Neural progenitor cell (in vitro differentiated cells): Measurements from ENCODE around the gene YWHAH. TPM values are rescaled to one million over a fixed set of nuclear protein-coding genes. Genes with fewer than 3 reads are reported as not detected.

Source experiments
- DNase-seq: peaks from one replicate; pipeline ENCODE4 v3.0.0-alpha.2; 2016; ENCODE audit warnings: low spot score
- H2AFZ ChIP-seq: fragments of 200-600 bp; sonication (generic); replicated peaks from 2 replicates; pipeline ENCODE4 v1.6.1; 2016; ENCODE audit warnings: antibody characterized with exemption
- H3F3A ChIP-seq: fragments of 200-600 bp; sonication (generic); 2 replicates; pipeline ENCODE4 v1.6.1; 2016; ENCODE audit warnings: antibody characterized with exemption, low read depth
- H3K27ac ChIP-seq: fragments of 200-600 bp; sonication (generic); 2 replicates; pipeline ENCODE4 v1.5.1; 2016; ENCODE audit warnings: mild to moderate bottlenecking
- H3K27me3 ChIP-seq: fragments of 200-600 bp; sonication (generic); 2 replicates; pipeline ENCODE4 v1.6.1; 2016; ENCODE audit warnings: mild to moderate bottlenecking, moderate library complexity
- H3K36me3 ChIP-seq: fragments of 200-600 bp; sonication (generic); 2 replicates; pipeline ENCODE4 v1.5.1; 2016
- H3K4me1 ChIP-seq: fragments of 200-600 bp; sonication (generic); 2 replicates; pipeline ENCODE4 v1.6.1; 2016; ENCODE audit warnings: mixed run types
- H3K4me2 ChIP-seq: fragments of 200-600 bp; sonication (generic); 2 replicates; pipeline ENCODE4 v1.6.1; 2016
- H3K4me3 ChIP-seq: fragments of 200-600 bp; sonication (generic); 2 replicates; pipeline ENCODE4 v1.5.1; 2016
- H3K79me2 ChIP-seq: fragments of 200-600 bp; sonication (generic); 2 replicates; pipeline ENCODE4 v1.6.1; 2016; ENCODE audit warnings: low read depth
- H3K9ac ChIP-seq: fragments of 200-600 bp; sonication (generic); 2 replicates; pipeline ENCODE4 v1.6.1; 2016
- H3K9me3 ChIP-seq: fragments of 200-600 bp; sonication (generic); 2 replicates; pipeline ENCODE4 v1.5.1; 2016; ENCODE audit warnings: low read depth
- H4K20me1 ChIP-seq: fragments of 200-600 bp; sonication (generic); 2 replicates; pipeline ENCODE4 v1.6.1; 2016; ENCODE audit warnings: low read depth
- H3K27ac Mint-ChIP-seq: 3 replicates; pipeline ENCODE4 v1.8.0; 2021; ENCODE audit warnings: mixed read lengths
- H3K27me3 Mint-ChIP-seq: 2 replicates; pipeline ENCODE4 v1.8.0; 2022; ENCODE audit warnings: low read depth, mild to moderate bottlenecking, inconsistent platforms, moderate library complexity, mixed read lengths; ENCODE audit not compliant: insufficient read depth
- H3K36me3 Mint-ChIP-seq: 3 replicates; pipeline ENCODE4 v1.8.0; 2021; ENCODE audit warnings: mixed read lengths
- H3K4me1 Mint-ChIP-seq: 3 replicates; pipeline ENCODE4 v1.8.0; 2021; ENCODE audit warnings: mixed read lengths
- H3K4me3 Mint-ChIP-seq: 3 replicates; pipeline ENCODE4 v1.8.0; 2021; ENCODE audit warnings: mild to moderate bottlenecking, moderate library complexity, mixed read lengths
- H3K9me3 Mint-ChIP-seq: 3 replicates; pipeline ENCODE4 v1.8.0; 2020; ENCODE audit warnings: mixed read lengths
- CTCF ChIP-seq: fragments of 200-600 bp; sonication (generic); IDR thresholded peaks from 2 replicates; pipeline ENCODE4 v1.5.1; 2017; ENCODE audit warnings: antibody characterized with exemption, mild to moderate bottlenecking
- EZH2 ChIP-seq: fragments of 200-600 bp; sonication (generic); IDR thresholded peaks from 2 replicates; pipeline ENCODE4 v1.6.1; 2017; ENCODE audit warnings: antibody characterized with exemption, mild to moderate bottlenecking, moderate library complexity
- EZH2phosphoT487 ChIP-seq: fragments of 200-600 bp; sonication (generic); IDR thresholded peaks from 2 replicates; pipeline ENCODE4 v1.6.1; 2017; ENCODE audit warnings: antibody characterized with exemption
- total RNA-seq: library from RNA; depleted of rRNA; stranded (reverse); fragments of >200 nt; gene quantifications from 2 replicates; pipeline ENCODE4 v1.2.3, GENCODE V29; 2015; ENCODE audit warnings: low replicate concordance

YWHAH gene
- total RNA-seq, 1 donor from 2014 or later, result 158 TPM

DNA sequence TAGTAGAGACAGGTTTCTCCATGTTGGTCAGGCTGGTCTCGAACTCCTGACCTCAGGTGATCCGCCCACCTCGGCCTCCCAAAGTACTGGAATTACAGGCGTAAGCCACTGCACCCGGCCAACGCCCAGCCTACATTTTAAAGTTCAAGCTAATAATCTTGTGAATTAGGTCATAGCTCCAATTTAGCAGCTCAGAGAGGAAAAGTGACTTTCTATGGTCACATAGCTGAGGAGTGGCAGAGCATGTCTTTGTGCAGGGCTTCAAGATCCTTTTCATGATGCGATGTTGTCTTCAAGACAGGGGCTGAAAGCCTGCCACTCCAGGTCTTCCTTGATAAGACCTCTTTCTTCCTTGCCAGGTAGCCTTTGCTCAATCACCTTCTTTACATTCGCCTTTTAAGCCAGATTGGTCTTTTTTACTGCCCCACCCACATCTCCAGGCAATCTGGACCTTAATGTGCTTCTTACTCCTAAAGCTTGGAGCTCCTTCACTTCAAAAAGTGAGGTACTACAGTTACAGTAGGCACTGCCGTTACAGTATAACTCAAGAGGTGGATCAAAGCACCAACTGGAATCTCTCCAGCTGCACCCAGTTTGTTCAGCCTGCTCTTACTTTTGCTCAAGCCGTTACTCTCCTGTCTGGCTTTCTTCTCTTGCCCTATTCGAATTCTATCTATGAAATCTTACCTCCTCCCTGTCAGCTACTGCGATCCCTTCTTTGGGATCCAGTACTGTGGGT, 18.2 kb downstream of the YWHAH start:
- Histone ChIP-seq H3K79me2 (peaks cover under 1% of the 10 kb centered on the region), H3K36me3 (no peaks in the 10 kb centered on the region), H3K27ac (no peak overlapping the region), H3K4me2 (no peak overlapping the region), H3K27me3 (no peaks in the 10 kb centered on the region), H3K4me3 (no peak overlapping the region), H3F3A (peaks cover 33% of the 10 kb centered on the region), H4K20me1 (peaks cover 12% of the 10 kb centered on the region), H3K9me3 (no peaks in the 10 kb centered on the region), H3K4me1 (peaks cover 6% of the 10 kb centered on the region), H3K9ac (no peak overlapping the region), H2AFZ (no peak overlapping the region)
- TF ChIP-seq EZH2phosphoT487, result no peak
- TF ChIP-seq CTCF, result no peak
- TF ChIP-seq EZH2, result no peak
- Mint-ChIP-seq H3K4me3 (no peak overlapping the region), H3K36me3 (peaks cover 7% of the 10 kb centered on the region), H3K4me1 (peaks cover 11% of the 10 kb centered on the region), H3K27ac (no peak overlapping the region), H3K27me3 (peaks cover 5% of the 10 kb centered on the region), H3K9me3 (no peaks in the 10 kb centered on the region)
- DNase-seq, result no peak

DNA sequence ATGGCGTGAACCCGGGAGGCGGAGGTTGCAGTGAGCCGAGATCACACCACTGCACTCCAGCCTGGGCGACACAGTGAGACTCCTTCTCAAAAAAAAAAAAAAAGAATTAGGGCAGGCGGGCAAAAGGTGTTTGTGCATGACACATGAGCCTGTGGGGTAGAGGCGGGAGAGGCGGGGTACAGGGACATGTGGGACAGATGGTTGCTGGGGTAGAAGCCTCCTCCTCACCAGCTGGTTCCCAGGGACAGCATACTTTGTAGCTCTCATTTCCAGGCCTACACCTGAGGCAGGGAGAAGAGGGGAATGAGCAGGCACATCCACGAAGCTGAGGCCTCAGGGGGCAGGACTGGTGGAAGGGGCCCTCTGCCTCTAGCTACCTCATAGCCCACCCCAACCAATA, 23.7 kb downstream of the YWHAH start:
- no peaks in the 10 kb centered on the region for H3K36me3 ChIP-seq
- H2AFZ ChIP-seq, result no peak overlapping the region
- H3K79me2 ChIP-seq, result no peaks in the 10 kb centered on the region
- no peaks in the 10 kb centered on the region for H3K9me3 Mint-ChIP-seq
- no peak overlapping the region for H3K9ac ChIP-seq
- no peak for TF ChIP-seq CTCF
- no peak for TF ChIP-seq EZH2phosphoT487
- TF ChIP-seq EZH2, result no peak
- no peak overlapping the region for H3K27ac ChIP-seq
- no peak overlapping the region for H3K27ac Mint-ChIP-seq
- no peaks in the 10 kb centered on the region for H3F3A ChIP-seq
- peaks cover 15% of the 10 kb centered on the region for H3K27me3 Mint-ChIP-seq
- H3K27me3 ChIP-seq, result peaks cover 11% of the 10 kb centered on the region
- peak overlapping the region; percentile 7 for H3K4me3 Mint-ChIP-seq
- no peak for DNase-seq
- H3K36me3 Mint-ChIP-seq, result no peaks in the 10 kb centered on the region
- no peak overlapping the region for H3K4me3 ChIP-seq
- H3K4me1 ChIP-seq, result no peaks in the 10 kb centered on the region
- H4K20me1 ChIP-seq, result no peaks in the 10 kb centered on the region
- no peaks in the 10 kb centered on the region for H3K9me3 ChIP-seq
- peaks cover 13% of the 10 kb centered on the region for H3K4me1 Mint-ChIP-seq
- no peak overlapping the region for H3K4me2 ChIP-seq

- no peaks in the 10 kb centered on the region for H3F3A ChIP-seq
- peak overlapping the region; percentile 94 for H2AFZ ChIP-seq
- H3K9me3 Mint-ChIP-seq, result no peaks in the 10 kb centered on the region
- H4K20me1 ChIP-seq, result no peaks in the 10 kb centered on the region
- H3K9ac ChIP-seq, result no peak overlapping the region
- H3K4me2 ChIP-seq, result peak overlapping the region; percentile 82
- H3K27ac ChIP-seq, result no peak overlapping the region
- TF ChIP-seq CTCF, result peak; percentile 73
- TF ChIP-seq EZH2, result no peak
- TF ChIP-seq EZH2phosphoT487, result no peak
- H3K4me1 Mint-ChIP-seq, result peaks cover 4% of the 10 kb centered on the region
- no peaks in the 10 kb centered on the region for H3K36me3 ChIP-seq
- H3K9me3 ChIP-seq, result no peaks in the 10 kb centered on the region
- no peaks in the 10 kb centered on the region for H3K4me1 ChIP-seq
- no peak overlapping the region for H3K27ac Mint-ChIP-seq
- peaks cover 11% of the 10 kb centered on the region for H3K27me3 ChIP-seq
- no peaks in the 10 kb centered on the region for H3K79me2 ChIP-seq
- H3K27me3 Mint-ChIP-seq, result peaks cover 18% of the 10 kb centered on the region
- no peaks in the 10 kb centered on the region for H3K36me3 Mint-ChIP-seq
- peak overlapping the region; percentile 60 for H3K4me3 ChIP-seq
- H3K4me3 Mint-ChIP-seq, result peak overlapping the region; percentile 87
- peak; percentile 88 for DNase-seq
These were observed 25.6 kb downstream of the YWHAH start for GRCh38 chr22:31969789-31970489.
